PFSK-1 (cell line): ENCODE measurements around the gene JAG1.

Source experiments
- FOXP2 ChIP-seq: optimal IDR thresholded peaks from 2 replicates; pipeline ENCODE3; 2011; ENCODE audit warnings: borderline replicate concordance, control low read depth, inconsistent platforms; ENCODE audit not compliant: insufficient read depth; ENCODE audit errors: extremely low read length, extremely low read depth
- POLR2AphosphoS5 ChIP-seq: IDR thresholded peaks from 2 replicates; pipeline ENCODE4 v1.6.1; 2012; ENCODE audit warnings: low read depth, mild to moderate bottlenecking, control low read depth, low read length, moderate library complexity
- REST ChIP-seq, 2 experiments: IDR thresholded peaks; 2 replicates each; pipeline versions ENCODE4 v1.6.1 to v1.8.0; 2011 to 2012; ENCODE audit warnings: low read depth in 2 of 2, low read length in 2 of 2, control low read depth in 1 of 2, inconsistent platforms in 1 of 2, mild to moderate bottlenecking in 1 of 2, moderate library complexity in 1 of 2; ENCODE audit not compliant: insufficient read depth in 1 of 2
- SIN3A ChIP-seq: IDR thresholded peaks from 2 replicates; pipeline ENCODE4 v1.6.1; 2012; ENCODE audit warnings: mild to moderate bottlenecking, low read length, moderate library complexity, borderline replicate concordance; ENCODE audit not compliant: insufficient read depth
- TAF1 ChIP-seq: IDR thresholded peaks from 2 replicates; pipeline ENCODE4 v1.6.1; 2012; ENCODE audit warnings: low read length, control low read depth, borderline replicate concordance; ENCODE audit not compliant: insufficient read depth

JAG1 gene

GRCh38 chr20:10618611-10619245, 55.1 kb downstream of the JAG1 start:
- TF ChIP-seq TAF1, result no peak
- TF ChIP-seq REST (IDR thresholded peaks at IDR 0.05; ENCODE audit: insufficient read depth in 1 of 2, low read depth in 2 of 2, low read length in 2 of 2), result no peak
- no peak for TF ChIP-seq POLR2AphosphoS5
- no peak for TF ChIP-seq SIN3A
- no peak for TF ChIP-seq FOXP2

- no peak for TF ChIP-seq FOXP2
- TF ChIP-seq TAF1, result no peak
- no peak for TF ChIP-seq POLR2AphosphoS5
Measured at GRCh38 chr20:10616212-10616611, 57.6 kb downstream of the JAG1 start.

- TF ChIP-seq TAF1 (no peak), POLR2AphosphoS5 (no peak), REST (IDR thresholded peaks at IDR 0.05; ENCODE audit: insufficient read depth in 1 of 2, low read depth in 2 of 2, low read length in 2 of 2) (no peak), SIN3A (no peak), FOXP2 (no peak)
Measured at GRCh38 chr20:10613911-10614310, 59.9 kb downstream of the JAG1 start.

- TF ChIP-seq TAF1 (no peak), SIN3A (no peak), POLR2AphosphoS5 (no peak)
Measured at GRCh38 chr20:10611357-10611756, 62.4 kb downstream of the JAG1 start.

- no peak for TF ChIP-seq SIN3A
Measured at GRCh38 chr20:10610251-10610650, 63.5 kb downstream of the JAG1 start.

- TF ChIP-seq FOXP2 (no peak), POLR2AphosphoS5 (no peak), SIN3A (no peak), REST (IDR thresholded peaks at IDR 0.05; ENCODE audit: insufficient read depth in 1 of 2, low read depth in 2 of 2, low read length in 2 of 2) (no peak), TAF1 (no peak)
Measured at GRCh38 chr20:10609770-10610169, 64.0 kb downstream of the JAG1 start.

GRCh38 chr20:10609276-10609675, 64.5 kb downstream of the JAG1 start:
- TF ChIP-seq SIN3A, result no peak
- no peak for TF ChIP-seq FOXP2
- no peak for TF ChIP-seq REST (IDR thresholded peaks at IDR 0.05; ENCODE audit: insufficient read depth in 1 of 2, low read depth in 2 of 2, low read length in 2 of 2)
- TF ChIP-seq TAF1, result no peak
- no peak for TF ChIP-seq POLR2AphosphoS5
